Heart left ventricle (tissue), 13 donors: ENCODE results near the gene PPP1R2C.

ENCODE experiments used
- CTCF ChIP-seq, 12 donors: fragments of 200-600 bp; sonication (generic) in 4 of 12; IDR thresholded peaks; one replicate each; pipeline versions ENCODE4 v1.5.0 to v1.8.0; 2018 to 2022; ENCODE audit warnings: antibody characterized with exemption in 12 of 12, mild to moderate bottlenecking in 5 of 12
- POLR2A ChIP-seq, 2 donors: fragments of 450-650 bp; IDR thresholded peaks; one replicate each; pipeline ENCODE4 v1.6.1; 2017; ENCODE audit warnings: antibody characterized with exemption in 2 of 2, mild to moderate bottlenecking in 2 of 2, moderate library complexity in 2 of 2
- donor health status: ischemic (EF 13 %, LVEDD 7.1; RV severe dilation, severe dysfunction).
- donor health status: DM: no; HTN: yes; CAD: no.
- donor health status: DM: no; HTN: no; CAD: no.
- donor health status: ischemic (EF 25% LVEDD 6.9; RV normal size, moderate dysfunction).
- donor health status: ischemic (EF 25% LVEDD 5.7; RV mildly dilated, moderate dysfunction).
- donor health status: ischemic (EF 35%, LVEDD 5.7; RV mildly dilated, moderate dysfunction).
- donor health status: nonischemic (EF 11% LVEDD 7.7; RV severe dilation, severe dysfunction).
- donor health status: DM: yes; HTN: yes; CAD: no.
- donor health status: PGD.
- donor health status: ischemic (EF 29% LVEDD 5.4; RV normal size, mild dysfunction).
- donor health status: nonischemic (EF 23%, LVEDD 6.1; RV moderate dilation, normal function).

- TF ChIP-seq CTCF (IDR thresholded peaks at IDR 0.05) (no peak), POLR2A (IDR thresholded peaks at IDR 0.05) (no peak)
Measured at GRCh38 chrX:42778096-42778495, at the start of gene PPP1R2C.
